HepG2 (cell line): Measurements from ENCODE around the gene ZNF618. TPM values are rescaled to one million over a fixed set of nuclear protein-coding genes. Genes with fewer than 3 reads are reported as not detected.
A peak's percentile ranks its signal among the peaks of the same experiment; 100 is the strongest.

Source experiments
- HNF1A ChIP-seq, 2 experiments: sonication (generic) in 1 of 2; formaldehyde crosslinking in 1 of 2; IDR thresholded peaks; 2 replicates each; pipeline versions ENCODE4 v1.4.0 to v1.6.1; 2016 to 2020; ENCODE audit warnings: borderline replicate concordance in 1 of 2, low read depth in 1 of 2, mild to moderate bottlenecking in 1 of 2, missing genetic modification reagents in 1 of 2
- MLLT10 ChIP-seq: sonication (generic); formaldehyde crosslinking; IDR thresholded peaks from 2 replicates; pipeline ENCODE4 v1.4.0; 2020; ENCODE audit warnings: missing genetic modification reagents
- NFAT5 ChIP-seq: sonication (generic); formaldehyde crosslinking; IDR thresholded peaks from 2 replicates; pipeline ENCODE4 v1.4.0; 2020; ENCODE audit warnings: missing genetic modification reagents
- RNF2 ChIP-seq: fragments of 450-650 bp; conservative IDR thresholded peaks from 2 replicates; pipeline ENCODE4 v1.6.1; 2016; ENCODE audit warnings: low read depth
- RXRA ChIP-seq: sonication (generic); formaldehyde crosslinking; IDR thresholded peaks from 2 replicates; pipeline ENCODE4 v1.5.1; 2020; ENCODE audit warnings: missing genetic modification reagents
- SAP130 ChIP-seq: IDR thresholded peaks from 2 replicates; pipeline ENCODE4 v1.6.1; 2016; ENCODE audit warnings: low read depth
- ZBTB8A ChIP-seq: sonication (generic); formaldehyde crosslinking; IDR thresholded peaks from 2 replicates; pipeline ENCODE4 v1.4.0; 2020; ENCODE audit warnings: mild to moderate bottlenecking, low read depth, missing genetic modification reagents, borderline replicate concordance
- ZNF564 ChIP-seq: sonication (generic); formaldehyde crosslinking; IDR thresholded peaks from 2 replicates; pipeline ENCODE4 v1.8.1; 2023; ENCODE audit warnings: mild to moderate bottlenecking, missing genetic modification reagents
- ZNF83 ChIP-seq: sonication (generic); formaldehyde crosslinking; IDR thresholded peaks from 2 replicates; pipeline ENCODE4 v1.4.0; 2020; ENCODE audit warnings: missing genetic modification reagents, mild to moderate bottlenecking, borderline replicate concordance
- ZSCAN31 ChIP-seq: sonication (generic); formaldehyde crosslinking; IDR thresholded peaks from 2 replicates; pipeline ENCODE4 v1.5.0; 2020; ENCODE audit warnings: low read depth, mild to moderate bottlenecking, missing genetic modification reagents
- polyA plus RNA-seq, 8 experiments: library from polyadenylated mRNA; depleted of rRNA in 3 of 8; stranded (reverse) in 7 of 8; unstranded in 1 of 8; fragments of >200 nt; fragmentation: Illumina TruSeq in 4 of 8; extraction: Trizol in 4 of 8; gene quantifications; 2 replicates each; pipeline versions ENCODE4 v1.2.1 to v1.2.3, GENCODE V29; 2011 to 2016; ENCODE audit warnings: low read depth in 4 of 8, missing spikeins in 1 of 8, mixed read lengths in 1 of 8; ENCODE audit not compliant: insufficient read depth in 1 of 8
- total RNA-seq, 5 experiments: library from RNA; depleted of rRNA; stranded (reverse); fragments of >200 nt; fragmentation: Illumina TruSeq; extraction: Trizol; gene quantifications; 2 replicates each; pipeline ENCODE4 v1.2.3, GENCODE V29; 2016; ENCODE audit warnings: low read depth in 1 of 5
- TF ChIP-seq, protein P1 (sequence below): sonication (generic); formaldehyde crosslinking; IDR thresholded peaks from 2 replicates; pipeline ENCODE4 v1.4.0; 2020; ENCODE audit warnings: missing genetic modification reagents, mild to moderate bottlenecking, borderline replicate concordance
- TF ChIP-seq, protein P2 (sequence below): sonication (generic); formaldehyde crosslinking; IDR thresholded peaks from 2 replicates; pipeline ENCODE4 v1.9.0; 2021; ENCODE audit warnings: missing genetic modification reagents, borderline replicate concordance

The ZNF618 gene
- total and polyA plus RNA-seq, 2 of the 13 experiments (the other 11 are each of a cell fraction or from before 2014, with no cell fraction given): 0.07 TPM

DNA sequence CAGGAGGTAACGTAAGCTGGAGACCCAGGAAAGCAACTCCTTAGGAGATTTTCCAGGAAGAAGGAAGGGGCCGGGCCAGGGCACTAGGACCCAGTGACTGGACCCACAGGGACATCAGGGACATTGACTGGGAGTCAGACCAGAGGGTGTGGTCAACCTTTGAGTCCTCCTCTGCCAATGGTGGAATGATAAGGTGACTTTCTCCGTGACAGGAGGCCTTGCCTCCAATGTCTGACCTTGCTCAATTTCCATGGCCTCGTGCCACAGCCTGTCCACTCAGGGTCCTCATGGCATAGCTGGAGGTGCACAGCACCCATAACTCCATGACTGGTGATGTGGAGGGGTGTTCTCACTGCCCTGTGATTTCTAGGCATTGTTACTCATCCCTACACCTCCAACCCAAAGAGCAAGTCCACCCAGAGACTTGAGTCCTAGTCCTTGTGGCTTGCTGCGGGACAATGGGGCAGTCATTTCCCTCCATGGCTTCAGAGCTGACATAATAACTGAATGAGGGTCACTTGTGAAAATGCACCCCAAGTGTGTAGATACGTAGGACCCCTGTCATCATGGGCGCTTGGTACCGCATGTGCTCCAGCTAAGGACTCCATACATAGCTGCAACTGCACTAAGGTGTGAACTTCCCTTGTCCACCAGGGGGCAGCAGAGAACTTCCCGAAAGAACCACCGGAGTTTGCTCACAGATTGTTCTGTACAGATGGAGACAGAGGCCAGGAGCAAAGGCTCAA lies 206.1 kb downstream of the ZNF618 start (continued):
- TF ChIP-seq HNF1A (IDR thresholded peaks at IDR 0.05; ENCODE audit: low read depth) (peak; percentile 74), HNF1A (CRISPR knock-in tag; IDR thresholded peaks at IDR 0.05; ENCODE audit: borderline replicate concordance) (peak; percentile 89; the same call in 1 of the 2 replicates), RXRA (CRISPR knock-in tag) (peak; percentile 91), MLLT10 (CRISPR knock-in tag) (no peak), ZBTB8A (CRISPR knock-in tag) (no peak), RNF2 (peak; percentile 90; the same call in 1 of the 2 replicates), ZSCAN31 (CRISPR knock-in tag) (0 out of 2 replicates have a peak, but pooled peaks have one; percentile 81), ZNF83 (peak; percentile 52; the same call in 1 of the 2 replicates), SAP130 (CRISPR knock-in tag) (peak; percentile 85), NFAT5 (CRISPR knock-in tag) (no peak), ZNF564 (0 out of 2 replicates have a peak, but pooled peaks have one; percentile 29)
- TF ChIP-seq, protein P1, sequence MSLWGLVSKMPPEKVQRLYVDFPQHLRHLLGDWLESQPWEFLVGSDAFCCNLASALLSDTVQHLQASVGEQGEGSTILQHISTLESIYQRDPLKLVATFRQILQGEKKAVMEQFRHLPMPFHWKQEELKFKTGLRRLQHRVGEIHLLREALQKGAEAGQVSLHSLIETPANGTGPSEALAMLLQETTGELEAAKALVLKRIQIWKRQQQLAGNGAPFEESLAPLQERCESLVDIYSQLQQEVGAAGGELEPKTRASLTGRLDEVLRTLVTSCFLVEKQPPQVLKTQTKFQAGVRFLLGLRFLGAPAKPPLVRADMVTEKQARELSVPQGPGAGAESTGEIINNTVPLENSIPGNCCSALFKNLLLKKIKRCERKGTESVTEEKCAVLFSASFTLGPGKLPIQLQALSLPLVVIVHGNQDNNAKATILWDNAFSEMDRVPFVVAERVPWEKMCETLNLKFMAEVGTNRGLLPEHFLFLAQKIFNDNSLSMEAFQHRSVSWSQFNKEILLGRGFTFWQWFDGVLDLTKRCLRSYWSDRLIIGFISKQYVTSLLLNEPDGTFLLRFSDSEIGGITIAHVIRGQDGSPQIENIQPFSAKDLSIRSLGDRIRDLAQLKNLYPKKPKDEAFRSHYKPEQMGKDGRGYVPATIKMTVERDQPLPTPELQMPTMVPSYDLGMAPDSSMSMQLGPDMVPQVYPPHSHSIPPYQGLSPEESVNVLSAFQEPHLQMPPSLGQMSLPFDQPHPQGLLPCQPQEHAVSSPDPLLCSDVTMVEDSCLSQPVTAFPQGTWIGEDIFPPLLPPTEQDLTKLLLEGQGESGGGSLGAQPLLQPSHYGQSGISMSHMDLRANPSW (CRISPR knock-in tag): peak; percentile 34; the same call in 1 of the 2 replicates
- TF ChIP-seq, protein P2, sequence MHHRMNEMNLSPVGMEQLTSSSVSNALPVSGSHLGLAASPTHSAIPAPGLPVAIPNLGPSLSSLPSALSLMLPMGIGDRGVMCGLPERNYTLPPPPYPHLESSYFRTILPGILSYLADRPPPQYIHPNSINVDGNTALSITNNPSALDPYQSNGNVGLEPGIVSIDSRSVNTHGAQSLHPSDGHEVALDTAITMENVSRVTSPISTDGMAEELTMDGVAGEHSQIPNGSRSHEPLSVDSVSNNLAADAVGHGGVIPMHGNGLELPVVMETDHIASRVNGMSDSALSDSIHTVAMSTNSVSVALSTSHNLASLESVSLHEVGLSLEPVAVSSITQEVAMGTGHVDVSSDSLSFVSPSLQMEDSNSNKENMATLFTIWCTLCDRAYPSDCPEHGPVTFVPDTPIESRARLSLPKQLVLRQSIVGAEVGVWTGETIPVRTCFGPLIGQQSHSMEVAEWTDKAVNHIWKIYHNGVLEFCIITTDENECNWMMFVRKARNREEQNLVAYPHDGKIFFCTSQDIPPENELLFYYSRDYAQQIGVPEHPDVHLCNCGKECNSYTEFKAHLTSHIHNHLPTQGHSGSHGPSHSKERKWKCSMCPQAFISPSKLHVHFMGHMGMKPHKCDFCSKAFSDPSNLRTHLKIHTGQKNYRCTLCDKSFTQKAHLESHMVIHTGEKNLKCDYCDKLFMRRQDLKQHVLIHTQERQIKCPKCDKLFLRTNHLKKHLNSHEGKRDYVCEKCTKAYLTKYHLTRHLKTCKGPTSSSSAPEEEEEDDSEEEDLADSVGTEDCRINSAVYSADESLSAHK (CRISPR knock-in tag): no peak; the same call in 1 of the 2 replicates
